Thyroid gland (tissue), 4 donors: ENCODE data around the gene RELT. TPM values are rescaled to one million over a fixed set of nuclear protein-coding genes. Genes with fewer than 3 reads are reported as not detected.

Experiments
- DNase-seq, 2 donors: peaks; one replicate each; pipeline ENCODE4 v3.0.0-alpha.2; 2019
- H3K27ac ChIP-seq, 3 donors: fragments of 200-600 bp; sonication (generic); 1 replicate in 2 of 3; 2 replicates in 1 of 3; pipeline ENCODE4 v1.5.1; 2016 to 2019; ENCODE audit warnings: mild to moderate bottlenecking in 1 of 3, moderate library complexity in 1 of 3
- H3K27me3 ChIP-seq: fragments of 200-600 bp; sonication (generic); one replicate; pipeline ENCODE4 v1.5.1; 2019
- H3K36me3 ChIP-seq, 2 donors: fragments of 200-600 bp; sonication (generic); one replicate each; pipeline ENCODE4 v1.5.1; 2016 to 2019
- H3K4me1 ChIP-seq, 2 donors: fragments of 200-600 bp; sonication (generic); one replicate each; pipeline ENCODE4 v1.5.1; 2017 to 2019
- H3K4me3 ChIP-seq, 3 donors: fragments of 200-600 bp; sonication (generic); replicated peaks in 1 of 3; 1 replicate in 2 of 3; 2 replicates in 1 of 3; pipeline ENCODE4 v1.5.1; 2016; ENCODE audit warnings: mild to moderate bottlenecking in 1 of 3
- H3K9me3 ChIP-seq: fragments of 200-600 bp; sonication (generic); one replicate; pipeline ENCODE4 v1.5.1; 2017
- CTCF ChIP-seq, 6 experiments: fragments of 200-600 bp in 3 of 6; fragments of 450-650 bp in 3 of 6; sonication (generic) in 3 of 6; IDR thresholded peaks; one replicate each; pipeline ENCODE4 v1.5.1; 2016 to 2019; ENCODE audit warnings: antibody characterized with exemption in 6 of 6, mild to moderate bottlenecking in 2 of 6, inconsistent platforms in 1 of 6, moderate library complexity in 1 of 6
- POLR2A ChIP-seq, 2 donors: fragments of 450-650 bp; IDR thresholded peaks; one replicate each; pipeline ENCODE4 v1.6.1; 2017; ENCODE audit warnings: antibody characterized with exemption in 2 of 2, mild to moderate bottlenecking in 2 of 2, moderate library complexity in 1 of 2
- WGBS, 2 donors: methylation state at CpG; one replicate each; pipeline ENCODE4 v1.1.5; 2017; 5-methylcytosine and 5-hydroxymethylcytosine counted together
- intact Hi-C: fragments of 100-400 bp; cut with DNase I; formaldehyde crosslinking; loops from one replicate; pipeline ENCODE4 v1.15.1; 2023
- total RNA-seq, 4 donors: library from RNA; depleted of rRNA; stranded (reverse); fragments of >200 nt; gene quantifications; one replicate each; pipeline ENCODE4 v1.2.3, GENCODE V29; 2016

The RELT gene
- total RNA-seq, 4 donors from 2014 or later, result 1.6 to 3.5 (median 1.9) TPM

- no peak for DNase-seq
- Histone ChIP-seq H3K4me1 (no peaks in the 10 kb centered on the region), H3K27ac (no peak overlapping the region), H3K9me3 (no peaks in the 10 kb centered on the region), H3K27me3 (no peaks in the 10 kb centered on the region), H3K36me3 (peaks cover 0 to 6% of the 10 kb centered on the region in 2 donors), H3K4me3 (no peak overlapping the region)
- intact Hi-C loops, result no loop called here
- TF ChIP-seq CTCF (IDR thresholded peaks at IDR 0.05) (no peak), POLR2A (IDR thresholded peaks at IDR 0.05) (no peak)
- WGBS, 2 donors, result 93 to 95% methylated on average over 8 of the region's 8 CpGs
These were observed 28.9 kb downstream of the RELT start for GRCh38 chr11:73405146-73405510.

GRCh38 chr11:73406131-73406530, 29.9 kb downstream of the RELT start:
- Histone ChIP-seq H3K9me3 (no peaks in the 10 kb centered on the region), H3K36me3 (peaks cover 0 to 6% of the 10 kb centered on the region in 2 donors), H3K27me3 (no peaks in the 10 kb centered on the region), H3K27ac (no peak overlapping the region), H3K4me3 (no peak overlapping the region), H3K4me1 (no peaks in the 10 kb centered on the region)
- intact Hi-C loops, result no loop called here
- TF ChIP-seq POLR2A (IDR thresholded peaks at IDR 0.05) (no peak), CTCF (IDR thresholded peaks at IDR 0.05) (no peak)
- 73 to 100% methylated on average over 1 of the region's 1 CpG for WGBS, 2 donors
- DNase-seq, result no peak

GRCh38 chr11:73406619-73407018, 30.4 kb downstream of the RELT start:
- Histone ChIP-seq H3K9me3 (no peaks in the 10 kb centered on the region), H3K4me3 (no peak overlapping the region), H3K27ac (no peak overlapping the region), H3K4me1 (no peaks in the 10 kb centered on the region), H3K27me3 (no peaks in the 10 kb centered on the region), H3K36me3 (peaks cover 0 to 6% of the 10 kb centered on the region in 2 donors)
- DNase-seq, result no peak
- no peak for TF ChIP-seq POLR2A (IDR thresholded peaks at IDR 0.05)
- TF ChIP-seq CTCF (IDR thresholded peaks at IDR 0.05), result no peak
- WGBS, 2 donors, result 85 to 86% methylated on average over 5 of the region's 5 CpGs
- intact Hi-C loops, result no loop called here

- no peak for DNase-seq
- Histone ChIP-seq H3K36me3 (peaks cover 0 to 6% of the 10 kb centered on the region in 2 donors), H3K4me1 (no peaks in the 10 kb centered on the region), H3K4me3 (no peak overlapping the region), H3K27me3 (no peaks in the 10 kb centered on the region), H3K27ac (no peak overlapping the region), H3K9me3 (no peaks in the 10 kb centered on the region)
- 95 to 98% methylated on average over 8 of the region's 8 CpGs for WGBS, 2 donors
- TF ChIP-seq CTCF (IDR thresholded peaks at IDR 0.05) (no peak), POLR2A (IDR thresholded peaks at IDR 0.05) (no peak)
- intact Hi-C loops, result no loop called here
These were observed 33.2 kb downstream of the RELT start for GRCh38 chr11:73409431-73409830.

GRCh38 chr11:73410627-73411026, 34.4 kb downstream of the RELT start:
- Histone ChIP-seq H3K9me3 (no peaks in the 10 kb centered on the region), H3K36me3 (peaks cover 0 to 6% of the 10 kb centered on the region in 2 donors)

More at GRCh38 chr11:73410627-73411026, 34.4 kb downstream of the RELT start:
- intact Hi-C loops, result no loop called here
- 67 to 94% methylated on average over 1 of the region's 1 CpG for WGBS, 2 donors
- Histone ChIP-seq H3K27ac (no peak overlapping the region), H3K4me1 (no peaks in the 10 kb centered on the region), H3K4me3 (no peak overlapping the region), H3K27me3 (no peaks in the 10 kb centered on the region)
- TF ChIP-seq CTCF (IDR thresholded peaks at IDR 0.05) (no peak), POLR2A (IDR thresholded peaks at IDR 0.05) (no peak)
- DNase-seq, result no peak
